HG02973 (cell line): ENCODE data around the gene LRMDA.

Source experiments
- ATAC-seq: cut with Tn5 transposase; IDR thresholded peaks from one replicate; pipeline ENCODE4 v1.9.1; 2021; ENCODE audit warnings: moderate library complexity; ENCODE audit not compliant: unreplicated experiment

The LRMDA gene

GRCh38 chr10:75633568-75633967 is 202.1 kb downstream of the LRMDA start:
- no peak for ATAC-seq

GRCh38 chr10:75634947-75635346 is 203.5 kb downstream of the LRMDA start:
- ATAC-seq = no peak

- no peak for ATAC-seq
Measured at GRCh38 chr10:75638752-75639151, 207.3 kb downstream of the LRMDA start.

GRCh38 chr10:75639736-75640135 is 208.3 kb downstream of the LRMDA start:
- no peak for ATAC-seq

- no peak for ATAC-seq
Measured at GRCh38 chr10:75640381-75640780, 209.0 kb downstream of the LRMDA start.

- no peak for ATAC-seq
Measured at GRCh38 chr10:75640803-75641202, 209.4 kb downstream of the LRMDA start.

- no peak for ATAC-seq
Measured at GRCh38 chr10:75643405-75643804, 212.0 kb downstream of the LRMDA start.

GRCh38 chr10:75643944-75644692 is 212.7 kb downstream of the LRMDA start:
- ATAC-seq = no peak

GRCh38 chr10:75645704-75646103 is 214.3 kb downstream of the LRMDA start:
- ATAC-seq = no peak

GRCh38 chr10:75646218-75646915 is 214.9 kb downstream of the LRMDA start:
- ATAC-seq = no peak

- ATAC-seq = no peak
Measured at GRCh38 chr10:75646916-75647315, 215.5 kb downstream of the LRMDA start.

- ATAC-seq = no peak
Measured at GRCh38 chr10:75647675-75648074, 216.3 kb downstream of the LRMDA start.

- ATAC-seq = no peak
Measured at GRCh38 chr10:75648351-75648750, 216.9 kb downstream of the LRMDA start.

GRCh38 chr10:75648854-75649253 is 217.4 kb downstream of the LRMDA start:
- no peak for ATAC-seq

- ATAC-seq = no peak
Measured at GRCh38 chr10:75649466-75649865, 218.0 kb downstream of the LRMDA start.

- ATAC-seq = no peak
Measured at GRCh38 chr10:75650648-75651047, 219.2 kb downstream of the LRMDA start.

- ATAC-seq = no peak
Measured at GRCh38 chr10:75651417-75651816, 220.0 kb downstream of the LRMDA start.

- ATAC-seq = no peak
Measured at GRCh38 chr10:75652146-75652740, 220.8 kb downstream of the LRMDA start.

GRCh38 chr10:75653761-75654160 is 222.3 kb downstream of the LRMDA start:
- ATAC-seq = no peak

GRCh38 chr10:75654171-75654771 is 222.8 kb downstream of the LRMDA start:
- ATAC-seq = no peak

GRCh38 chr10:75654772-75655171 is 223.3 kb downstream of the LRMDA start:
- no peak for ATAC-seq
